Adipocyte (in vitro differentiated cells): Measurements from ENCODE around the gene DOCK2.

ENCODE experiments used
- DNase-seq: peaks from one replicate; pipeline ENCODE4 v3.0.0-alpha.2; 2015; ENCODE audit warnings: low read depth
- H3K27me3 ChIP-seq: replicated peaks from 2 replicates; pipeline ENCODE4 v1.7.0; 2013; ENCODE audit warnings: mild to moderate bottlenecking, low read length, moderate library complexity; ENCODE audit not compliant: control insufficient read depth, insufficient read depth
- H3K36me3 ChIP-seq: 2 replicates; pipeline ENCODE4 v1.7.0; 2013; ENCODE audit warnings: low read length, mild to moderate bottlenecking, moderate library complexity; ENCODE audit not compliant: control insufficient read depth, insufficient read depth, severe bottlenecking
- H3K4me1 ChIP-seq: 2 replicates; pipeline ENCODE4 v1.7.0; 2013; ENCODE audit warnings: mild to moderate bottlenecking, low read length, moderate library complexity; ENCODE audit not compliant: control insufficient read depth, insufficient read depth
- H3K4me3 ChIP-seq: 2 replicates; pipeline ENCODE4 v1.7.0; 2013; ENCODE audit warnings: mild to moderate bottlenecking, low read length, moderate library complexity
- H3K9ac ChIP-seq: 2 replicates; pipeline ENCODE4 v1.7.0; 2013; ENCODE audit warnings: mild to moderate bottlenecking, low read length, moderate library complexity
- H3K9me3 ChIP-seq: 2 replicates; pipeline ENCODE4 v1.7.0; 2013; ENCODE audit warnings: mild to moderate bottlenecking, low read length, moderate library complexity; ENCODE audit not compliant: control insufficient read depth

DOCK2 gene

GRCh38 chr5:169637549-169638121 lies 560 bp downstream of the DOCK2 start:
- Histone ChIP-seq H3K4me3 (peak overlapping the region; percentile 64), H3K27me3 (no peaks in the 10 kb centered on the region), H3K9me3 (peaks cover 16% of the 10 kb centered on the region), H3K36me3 (no peaks in the 10 kb centered on the region), H3K4me1 (peaks cover 5% of the 10 kb centered on the region), H3K9ac (no peak overlapping the region)
- DNase-seq: no peak

DNA sequence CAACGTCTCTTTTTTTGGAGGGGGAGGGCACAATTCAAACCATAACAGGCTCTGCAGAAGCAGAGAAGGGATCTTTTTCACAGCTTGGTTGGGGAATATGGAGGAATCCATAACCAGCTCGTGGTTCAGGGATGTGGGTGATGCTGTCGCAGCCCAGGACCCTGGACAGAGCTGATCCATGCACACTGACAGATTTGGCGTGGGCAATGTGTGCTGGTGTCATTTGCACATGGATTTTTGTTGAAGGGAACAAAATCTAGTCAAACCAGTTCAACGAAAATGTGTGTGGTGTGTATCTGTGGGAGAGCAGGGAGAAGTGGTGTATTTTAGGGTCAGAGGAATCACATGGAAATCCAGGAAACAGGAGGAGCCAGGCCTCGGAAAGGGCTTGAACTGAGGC lies 4.2 kb downstream of the DOCK2 start:
- DNase-seq: peak; percentile 48
- Histone ChIP-seq H3K9ac (no peak overlapping the region), H3K4me3 (no peak overlapping the region), H3K9me3 (peaks cover 16% of the 10 kb centered on the region), H3K4me1 (no peaks in the 10 kb centered on the region), H3K27me3 (no peaks in the 10 kb centered on the region), H3K36me3 (no peaks in the 10 kb centered on the region)

DNA sequence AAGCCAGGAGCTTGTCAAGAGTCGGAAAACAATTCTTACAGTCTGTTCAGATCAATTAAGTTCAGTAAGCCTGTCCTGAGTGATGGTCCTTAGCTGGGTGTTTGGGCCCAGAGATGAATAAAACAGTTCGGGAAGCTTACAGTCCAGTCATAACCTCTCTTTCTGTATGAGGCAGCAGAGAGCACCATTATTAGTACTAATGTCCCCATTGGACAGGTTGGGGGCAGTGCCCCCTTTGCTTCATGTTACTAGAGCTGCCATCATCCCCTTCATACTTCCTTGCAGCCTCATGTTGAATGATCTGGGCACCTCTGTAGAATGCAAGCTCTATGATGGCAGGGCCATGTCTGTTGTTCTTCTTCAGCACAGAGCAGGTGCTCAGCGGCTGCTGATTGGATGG lies 9.8 kb downstream of the DOCK2 start:
- Histone ChIP-seq H3K9me3 (no peaks in the 10 kb centered on the region), H3K36me3 (no peaks in the 10 kb centered on the region), H3K4me3 (no peak overlapping the region), H3K27me3 (no peaks in the 10 kb centered on the region), H3K9ac (no peak overlapping the region), H3K4me1 (peaks cover 13% of the 10 kb centered on the region)
- no peak for DNase-seq

DNA sequence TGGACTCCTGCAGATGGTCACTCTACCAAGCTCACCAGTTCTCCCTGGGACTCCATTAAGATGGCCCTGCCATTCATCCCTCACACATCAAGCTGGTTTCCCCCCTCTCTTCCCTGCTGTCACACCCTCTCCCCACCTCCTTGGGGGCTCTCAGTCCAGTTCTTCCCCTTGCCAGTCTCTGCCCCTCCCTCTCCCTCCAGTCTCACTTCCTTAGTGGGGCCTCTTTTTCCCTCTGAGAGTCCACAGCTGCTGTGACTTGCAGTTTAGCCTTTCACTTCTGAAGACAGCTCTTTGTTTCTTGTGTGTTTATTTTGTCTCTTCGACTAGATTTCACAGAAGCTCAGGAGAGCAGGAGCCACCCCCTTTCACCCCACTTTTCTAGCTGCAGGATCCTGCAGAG lies 10.5 kb downstream of the DOCK2 start:
- Histone ChIP-seq H3K36me3 (no peaks in the 10 kb centered on the region), H3K27me3 (no peaks in the 10 kb centered on the region), H3K9me3 (no peaks in the 10 kb centered on the region), H3K4me1 (peaks cover 16% of the 10 kb centered on the region), H3K4me3 (no peak overlapping the region), H3K9ac (no peak overlapping the region)
- no peak for DNase-seq

GRCh38 chr5:169648725-169649310 lies 11.7 kb downstream of the DOCK2 start:
- Histone ChIP-seq H3K27me3 (no peaks in the 10 kb centered on the region), H3K9ac (no peak overlapping the region), H3K4me3 (no peak overlapping the region), H3K9me3 (no peaks in the 10 kb centered on the region), H3K36me3 (no peaks in the 10 kb centered on the region), H3K4me1 (peaks cover 16% of the 10 kb centered on the region)
- no peak for DNase-seq

DNA sequence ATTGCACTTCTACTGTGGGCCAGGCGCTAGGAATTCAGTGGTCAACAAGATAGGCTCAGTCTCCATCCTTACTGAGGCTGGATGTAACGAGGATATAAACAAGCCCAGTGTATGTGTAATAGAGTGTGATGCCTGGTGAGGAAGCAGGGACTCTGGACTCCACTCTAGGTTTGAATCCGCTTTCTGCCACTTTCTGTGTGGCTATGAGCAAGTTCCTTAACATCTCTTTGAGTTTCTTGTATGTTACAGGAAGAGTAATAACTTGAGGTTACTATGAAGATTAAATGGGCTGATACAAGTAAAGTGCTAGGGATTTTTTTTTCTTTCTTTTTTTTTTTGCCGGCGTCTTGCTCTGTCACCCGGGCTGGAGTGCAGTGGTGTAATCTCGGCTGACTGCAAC lies 12.4 kb downstream of the DOCK2 start:
- no peak overlapping the region for H3K4me3 ChIP-seq
- H3K4me1 ChIP-seq: peaks cover 16% of the 10 kb centered on the region
- no peaks in the 10 kb centered on the region for H3K27me3 ChIP-seq
- DNase-seq: no peak
- H3K9ac ChIP-seq: no peak overlapping the region
- no peaks in the 10 kb centered on the region for H3K36me3 ChIP-seq
- H3K9me3 ChIP-seq: no peaks in the 10 kb centered on the region

- Histone ChIP-seq H3K27me3 (no peaks in the 10 kb centered on the region), H3K36me3 (no peaks in the 10 kb centered on the region), H3K9ac (no peak overlapping the region), H3K4me3 (peak overlapping the region; percentile 17), H3K9me3 (no peaks in the 10 kb centered on the region), H3K4me1 (peaks cover 17% of the 10 kb centered on the region)
- DNase-seq: peak; percentile 31
These were observed 13.7 kb downstream of the DOCK2 start for GRCh38 chr5:169650701-169651331.

DNA sequence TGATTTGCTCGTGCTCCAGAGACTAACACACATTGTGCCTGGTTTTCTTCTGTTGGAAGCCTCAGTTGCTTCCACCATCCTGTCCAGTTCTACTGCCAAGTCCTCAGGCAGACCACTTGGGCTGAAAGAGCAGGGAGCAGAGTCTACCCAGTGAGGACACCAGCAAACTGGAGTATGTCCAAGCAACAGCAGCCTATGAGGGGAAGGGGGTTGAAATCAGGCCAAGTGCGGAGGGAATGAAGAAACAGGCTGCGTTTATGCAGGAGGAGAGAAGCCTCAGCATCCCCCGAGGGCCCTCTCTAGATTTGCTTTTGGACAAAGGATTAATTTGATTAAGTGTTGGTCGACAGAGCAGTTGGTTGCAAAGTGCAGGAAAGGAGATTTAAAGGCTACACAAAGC lies 14.5 kb downstream of the DOCK2 start:
- no peaks in the 10 kb centered on the region for H3K9me3 ChIP-seq
- H3K36me3 ChIP-seq: no peaks in the 10 kb centered on the region
- H3K4me1 ChIP-seq: peaks cover 24% of the 10 kb centered on the region
- H3K4me3 ChIP-seq: peak overlapping the region; percentile 17
- no peaks in the 10 kb centered on the region for H3K27me3 ChIP-seq
- no peak overlapping the region for H3K9ac ChIP-seq
- DNase-seq: no peak

DNA sequence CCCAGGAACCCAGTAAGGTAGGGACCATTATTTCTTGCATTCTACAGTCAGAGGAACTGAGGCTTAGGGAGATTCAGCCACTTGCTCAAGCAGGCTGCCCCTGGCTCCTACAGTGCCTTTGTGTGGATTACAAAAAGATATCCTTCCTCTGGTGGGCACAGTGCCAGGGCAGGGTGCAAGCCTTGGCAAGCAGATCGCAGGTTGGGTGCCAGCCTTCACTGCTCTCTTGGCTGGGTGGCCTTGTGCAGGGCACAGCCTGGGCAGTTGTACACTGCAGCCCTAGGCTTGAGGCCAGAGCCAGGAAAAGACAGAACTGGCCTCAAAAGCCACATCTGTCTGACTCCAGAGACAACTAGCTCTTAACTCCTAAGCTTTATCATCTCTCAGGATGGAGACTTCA lies 15.0 kb downstream of the DOCK2 start:
- Histone ChIP-seq H3K9ac (no peak overlapping the region), H3K27me3 (no peaks in the 10 kb centered on the region), H3K36me3 (no peaks in the 10 kb centered on the region), H3K9me3 (no peaks in the 10 kb centered on the region), H3K4me3 (no peak overlapping the region), H3K4me1 (peaks cover 24% of the 10 kb centered on the region)
- DNase-seq: no peak

- no peak for DNase-seq
- Histone ChIP-seq H3K36me3 (no peaks in the 10 kb centered on the region), H3K9ac (no peak overlapping the region), H3K9me3 (no peaks in the 10 kb centered on the region), H3K4me1 (peaks cover 24% of the 10 kb centered on the region), H3K4me3 (no peak overlapping the region), H3K27me3 (no peaks in the 10 kb centered on the region)
These were observed 16.0 kb downstream of the DOCK2 start for GRCh38 chr5:169653091-169653490.

GRCh38 chr5:169655353-169655752 lies 18.3 kb downstream of the DOCK2 start:
- Histone ChIP-seq H3K36me3 (no peaks in the 10 kb centered on the region), H3K4me3 (no peak overlapping the region), H3K4me1 (peaks cover 24% of the 10 kb centered on the region), H3K9me3 (no peaks in the 10 kb centered on the region), H3K9ac (no peak overlapping the region), H3K27me3 (no peaks in the 10 kb centered on the region)
- DNase-seq: no peak
